HEK293T (cell line): ENCODE data around the gene JUNB.

Source experiments
- ARNT ChIP-seq: fragments of 450-650 bp; IDR thresholded peaks from 2 replicates; pipeline ENCODE4 v1.6.1; 2017; ENCODE audit warnings: mild to moderate bottlenecking
- FOXA1 ChIP-seq: fragments of 450-650 bp; IDR thresholded peaks from 2 replicates; pipeline ENCODE4 v1.6.1; 2016; ENCODE audit warnings: mild to moderate bottlenecking
- HDGF ChIP-seq: fragments of 450-650 bp; IDR thresholded peaks from 2 replicates; pipeline ENCODE4 v1.6.1; 2017; ENCODE audit warnings: antibody characterized with exemption, borderline replicate concordance
- L3MBTL2 ChIP-seq: fragments of 450-650 bp; conservative IDR thresholded peaks from 2 replicates; pipeline ENCODE4 v1.6.1; 2016; ENCODE audit warnings: mild to moderate bottlenecking
- LEF1 ChIP-seq: fragments of 450-650 bp; IDR thresholded peaks from 2 replicates; pipeline ENCODE4 v1.6.1; 2017; ENCODE audit warnings: mild to moderate bottlenecking, borderline replicate concordance
- NFRKB ChIP-seq: fragments of 450-650 bp; IDR thresholded peaks from 2 replicates; pipeline ENCODE4 v1.6.1; 2016; ENCODE audit warnings: mild to moderate bottlenecking, moderate library complexity
- SUZ12 ChIP-seq: fragments of 450-650 bp; IDR thresholded peaks from 2 replicates; pipeline ENCODE4 v1.6.1; 2016; ENCODE audit warnings: mild to moderate bottlenecking

DNA sequence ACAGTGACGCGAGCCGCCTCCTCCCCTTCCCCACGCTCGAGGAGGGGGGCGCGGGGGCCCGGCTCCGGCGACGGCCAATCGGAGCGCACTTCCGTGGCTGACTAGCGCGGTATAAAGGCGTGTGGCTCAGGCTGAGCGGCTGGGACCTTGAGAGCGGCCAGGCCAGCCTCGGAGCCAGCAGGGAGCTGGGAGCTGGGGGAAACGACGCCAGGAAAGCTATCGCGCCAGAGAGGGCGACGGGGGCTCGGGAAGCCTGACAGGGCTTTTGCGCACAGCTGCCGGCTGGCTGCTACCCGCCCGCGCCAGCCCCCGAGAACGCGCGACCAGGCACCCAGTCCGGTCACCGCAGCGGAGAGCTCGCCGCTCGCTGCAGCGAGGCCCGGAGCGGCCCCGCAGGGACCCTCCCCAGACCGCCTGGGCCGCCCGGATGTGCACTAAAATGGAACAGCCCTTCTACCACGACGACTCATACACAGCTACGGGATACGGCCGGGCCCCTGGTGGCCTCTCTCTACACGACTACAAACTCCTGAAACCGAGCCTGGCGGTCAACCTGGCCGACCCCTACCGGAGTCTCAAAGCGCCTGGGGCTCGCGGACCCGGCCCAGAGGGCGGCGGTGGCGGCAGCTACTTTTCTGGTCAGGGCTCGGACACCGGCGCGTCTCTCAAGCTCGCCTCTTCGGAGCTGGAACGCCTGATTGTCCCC, at the start of gene JUNB:
- no peak for TF ChIP-seq LEF1
- no peak for TF ChIP-seq ARNT
- TF ChIP-seq NFRKB = no peak
- TF ChIP-seq SUZ12 = no peak
- no peak for TF ChIP-seq HDGF
- peak; percentile 7; the same call in 1 of the 2 replicates for TF ChIP-seq L3MBTL2
- no peak for TF ChIP-seq FOXA1
